SIG-M5 treated with dmso at 0.1 percent for 504 hours (cell line): ENCODE results near the gene SIRPA.
"Not testable (repeated sequence)": the region's sequence is repeated elsewhere in the genome, so short reads cannot be mapped to it uniquely, and the experiment has no call there.

Experiments used
- DNase-seq: peaks from one replicate; lab custom pipeline; 2025; ENCODE audit not compliant: unreplicated experiment; lab: John Stamatoyannopoulos, UW

SIRPA gene

DNA sequence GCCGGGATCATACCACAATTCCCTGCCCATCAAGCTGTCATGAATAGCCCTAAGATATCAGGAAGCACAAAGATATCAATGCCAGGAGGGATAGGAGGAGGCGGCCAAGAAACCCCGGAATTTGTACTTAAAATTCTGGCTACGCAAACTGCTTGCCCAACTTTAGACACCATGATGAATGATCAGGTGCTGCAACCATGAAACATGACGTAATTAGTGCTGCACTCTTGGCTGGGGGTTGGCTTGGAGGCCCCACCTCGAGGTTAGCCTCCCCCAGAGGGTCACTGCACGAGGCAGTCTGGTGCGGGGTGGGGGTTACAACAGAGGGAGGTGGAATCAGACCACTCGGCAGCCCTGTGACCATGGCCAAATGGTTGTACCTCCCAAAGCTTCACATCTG is 8.9 kb downstream of the SIRPA start:
- DNase-seq = no peak

- no peak for DNase-seq
Observed at GRCh38 chr20:1905009-1905408, 9.8 kb downstream of the SIRPA start.

- DNase-seq = no peak
Observed at GRCh38 chr20:1905693-1906092, 10.5 kb downstream of the SIRPA start.

DNA sequence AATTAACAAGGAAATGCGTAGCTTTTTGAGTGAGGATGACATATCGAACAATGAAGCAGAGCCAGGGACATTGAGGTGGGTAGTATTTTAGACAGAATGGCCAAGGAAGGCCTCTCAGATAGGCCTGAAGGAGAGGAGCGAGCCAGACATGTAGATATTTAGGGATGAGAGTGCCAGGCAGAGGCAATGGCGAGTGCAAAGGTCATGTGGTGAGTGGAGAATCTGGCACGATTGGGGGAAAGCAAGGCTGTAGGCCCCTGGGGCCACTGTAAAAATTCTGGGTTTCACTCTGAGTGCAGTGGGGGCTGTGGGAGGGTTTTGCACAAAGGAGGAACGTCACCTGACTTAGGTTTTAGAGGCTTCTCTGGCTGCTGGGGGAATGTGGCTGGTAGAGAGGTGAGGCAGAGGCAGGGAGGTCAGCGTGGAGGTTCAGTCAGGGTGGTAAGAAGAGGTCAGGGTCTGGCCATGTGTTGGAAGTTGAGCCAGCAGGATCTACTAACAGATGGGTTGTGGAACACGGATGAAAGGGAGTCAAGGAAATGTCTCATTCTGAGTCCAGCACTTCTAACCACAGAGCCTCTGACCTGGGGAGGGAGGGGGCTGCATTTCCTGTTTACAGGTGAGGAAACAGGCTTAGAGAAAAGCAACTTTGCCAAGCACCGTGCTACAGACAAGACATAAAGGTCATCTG is 11.3 kb downstream of the SIRPA start:
- no peak for DNase-seq

- no peak for DNase-seq
Observed at GRCh38 chr20:1907586-1907985, 12.4 kb downstream of the SIRPA start.

DNA sequence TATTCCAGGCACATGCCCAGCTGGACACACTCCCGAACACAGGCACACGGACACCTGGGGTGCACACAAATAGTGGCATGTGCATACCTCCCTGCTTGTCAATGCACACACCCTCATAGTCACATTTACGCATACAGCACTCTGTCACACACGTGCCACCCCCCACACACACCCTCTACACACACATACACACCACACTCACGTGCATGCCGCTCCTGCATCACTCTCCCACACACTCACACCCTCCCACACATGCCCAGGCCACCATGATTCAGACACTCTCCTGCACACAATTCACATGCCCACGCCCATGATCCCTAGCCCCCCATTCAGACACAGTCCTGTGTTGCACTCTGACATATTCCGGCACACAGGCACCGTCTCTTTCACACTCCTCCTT is 13.0 kb downstream of the SIRPA start:
- DNase-seq = no peak

- DNase-seq = no peak
Observed at GRCh38 chr20:1909097-1909496, 13.9 kb downstream of the SIRPA start.

DNA sequence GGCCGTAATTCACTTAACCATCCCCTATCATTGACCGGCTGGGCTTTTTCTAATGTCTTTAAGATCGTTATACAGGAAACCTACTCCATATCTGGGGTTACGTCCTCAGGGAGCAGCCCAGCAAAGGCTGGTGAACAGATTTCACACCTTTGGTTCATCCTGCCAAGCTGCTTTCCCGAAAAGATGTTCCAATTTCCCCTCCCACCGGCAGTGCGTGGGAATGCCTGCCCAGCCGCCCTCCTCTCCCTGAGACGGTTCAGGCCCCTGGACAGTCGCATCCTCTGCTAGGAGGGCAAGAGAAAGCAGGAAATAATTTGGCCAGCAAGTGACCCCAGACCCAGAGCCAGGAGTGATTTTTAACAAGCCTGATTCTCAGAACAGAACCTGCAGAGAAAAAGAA is 16.3 kb downstream of the SIRPA start:
- no peak for DNase-seq

DNA sequence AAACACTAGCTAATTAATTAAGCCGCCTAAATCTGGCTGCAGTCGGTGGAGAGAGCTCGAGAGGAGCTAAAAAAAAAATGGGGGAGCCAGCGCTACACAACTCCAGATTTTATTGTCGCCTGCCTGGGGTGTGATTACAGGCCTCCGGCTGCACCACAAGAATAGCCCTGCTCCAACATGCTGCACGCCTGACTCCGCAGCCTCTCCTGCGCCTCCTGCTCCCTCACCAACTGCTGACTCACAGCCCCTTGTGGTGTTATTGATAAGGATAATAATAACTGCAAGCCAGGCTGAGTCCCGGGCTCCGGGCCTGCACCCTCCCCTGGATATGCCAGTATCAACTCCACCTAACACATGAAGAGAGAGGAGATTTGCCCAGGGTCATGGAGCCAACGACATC is 16.8 kb downstream of the SIRPA start:
- no peak for DNase-seq

DNA sequence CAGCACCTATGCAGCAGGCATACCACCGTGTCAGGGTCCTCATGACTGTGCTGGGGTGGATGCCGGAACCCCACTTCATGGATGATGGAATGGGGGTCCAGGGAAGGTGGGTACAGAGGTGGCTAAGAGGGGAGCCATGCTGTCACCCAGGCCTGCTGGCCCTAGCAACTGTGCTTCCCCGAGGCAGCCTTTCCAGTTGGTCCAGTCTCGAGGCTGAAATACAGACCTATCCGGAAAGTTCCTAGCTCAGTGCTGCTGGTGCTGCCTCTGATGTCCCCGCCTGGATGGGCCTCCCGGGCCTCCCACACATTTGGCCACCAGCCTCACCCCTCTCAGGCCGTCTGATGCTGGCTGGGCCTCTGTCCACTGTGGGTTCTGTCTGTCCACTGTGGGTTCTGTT is 17.4 kb downstream of the SIRPA start:
- DNase-seq = no peak

DNA sequence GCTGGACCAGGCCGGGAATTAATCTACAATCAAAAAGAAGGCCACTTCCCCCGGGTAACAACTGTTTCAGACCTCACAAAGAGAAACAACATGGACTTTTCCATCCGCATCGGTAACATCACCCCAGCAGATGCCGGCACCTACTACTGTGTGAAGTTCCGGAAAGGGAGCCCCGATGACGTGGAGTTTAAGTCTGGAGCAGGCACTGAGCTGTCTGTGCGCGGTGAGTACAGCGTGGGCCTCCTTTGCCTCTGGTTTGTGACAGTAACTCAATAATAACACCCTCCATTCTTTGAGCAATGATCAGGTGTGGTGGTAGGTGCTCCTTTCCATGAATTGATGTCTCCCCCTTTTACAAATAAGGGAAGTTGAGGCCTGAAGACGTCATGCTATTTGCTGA is 20.0 kb downstream of the SIRPA start:
- DNase-seq = not testable (repeated sequence)

GRCh38 chr20:1915725-1916124 is 20.5 kb downstream of the SIRPA start:
- no peak for DNase-seq

GRCh38 chr20:1917786-1918185 is 22.6 kb downstream of the SIRPA start:
- no peak for DNase-seq

- no peak for DNase-seq
Observed at GRCh38 chr20:1918491-1919165, 23.4 kb downstream of the SIRPA start.

- no peak for DNase-seq
Observed at GRCh38 chr20:1920252-1920651, 25.0 kb downstream of the SIRPA start.

- no peak for DNase-seq
Observed at GRCh38 chr20:1920826-1921225, 25.6 kb downstream of the SIRPA start.

DNA sequence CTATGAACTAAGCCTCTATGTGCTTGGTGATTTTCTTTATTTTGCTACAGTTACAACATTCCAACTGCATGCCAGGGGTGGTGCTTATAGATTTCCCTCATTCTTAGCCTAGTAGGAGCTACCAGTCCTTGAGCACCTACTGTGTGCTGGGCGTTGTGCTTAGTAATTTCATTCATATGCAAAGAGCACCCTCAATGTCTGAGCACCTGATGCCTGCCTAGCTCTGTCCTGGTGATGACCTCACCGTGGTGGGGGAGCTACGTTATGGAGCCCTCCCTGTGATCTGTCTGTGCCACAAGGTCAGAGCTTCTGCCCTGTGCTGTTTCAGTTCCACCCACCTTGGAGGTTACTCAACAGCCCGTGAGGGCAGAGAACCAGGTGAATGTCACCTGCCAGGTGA is 26.8 kb downstream of the SIRPA start:
- not testable (repeated sequence) for DNase-seq

GRCh38 chr20:1922786-1923185 is 27.6 kb downstream of the SIRPA start:
- DNase-seq = no peak

- DNase-seq = no peak
Observed at GRCh38 chr20:1924910-1925861, 30.0 kb downstream of the SIRPA start.

- DNase-seq = no peak
Observed at GRCh38 chr20:1926237-1926636, 31.0 kb downstream of the SIRPA start.

DNA sequence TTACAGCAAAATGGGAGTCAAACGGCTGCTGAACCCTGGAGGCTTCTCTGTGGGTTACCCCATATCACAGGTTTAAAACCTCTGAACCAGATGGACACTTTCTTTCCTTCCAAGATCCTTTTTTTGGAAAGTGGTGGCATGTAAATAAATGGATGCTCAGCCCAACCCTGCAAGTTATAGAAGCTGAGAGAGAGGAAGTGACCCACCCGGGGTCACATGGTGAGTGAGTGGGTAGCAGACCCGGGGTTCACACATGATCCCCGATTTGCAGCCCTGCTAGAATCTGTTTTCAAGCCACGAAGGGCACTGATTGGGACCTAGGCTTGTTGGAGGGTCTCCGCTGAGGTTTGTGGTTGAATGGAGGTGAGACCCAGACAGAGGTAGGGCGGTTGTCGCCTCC is 32.0 kb downstream of the SIRPA start:
- DNase-seq = no peak

GRCh38 chr20:1928154-1928553 is 32.9 kb downstream of the SIRPA start:
- DNase-seq = no peak
